GM10847 (cell line): ENCODE results near the gene PAK6.

Experiments used
- POLR2A ChIP-seq: IDR thresholded peaks from 2 replicates; pipeline ENCODE4 v1.6.1; 2011; ENCODE audit not compliant: insufficient read length; ENCODE audit errors: extremely low read depth

The PAK6 gene

DNA sequence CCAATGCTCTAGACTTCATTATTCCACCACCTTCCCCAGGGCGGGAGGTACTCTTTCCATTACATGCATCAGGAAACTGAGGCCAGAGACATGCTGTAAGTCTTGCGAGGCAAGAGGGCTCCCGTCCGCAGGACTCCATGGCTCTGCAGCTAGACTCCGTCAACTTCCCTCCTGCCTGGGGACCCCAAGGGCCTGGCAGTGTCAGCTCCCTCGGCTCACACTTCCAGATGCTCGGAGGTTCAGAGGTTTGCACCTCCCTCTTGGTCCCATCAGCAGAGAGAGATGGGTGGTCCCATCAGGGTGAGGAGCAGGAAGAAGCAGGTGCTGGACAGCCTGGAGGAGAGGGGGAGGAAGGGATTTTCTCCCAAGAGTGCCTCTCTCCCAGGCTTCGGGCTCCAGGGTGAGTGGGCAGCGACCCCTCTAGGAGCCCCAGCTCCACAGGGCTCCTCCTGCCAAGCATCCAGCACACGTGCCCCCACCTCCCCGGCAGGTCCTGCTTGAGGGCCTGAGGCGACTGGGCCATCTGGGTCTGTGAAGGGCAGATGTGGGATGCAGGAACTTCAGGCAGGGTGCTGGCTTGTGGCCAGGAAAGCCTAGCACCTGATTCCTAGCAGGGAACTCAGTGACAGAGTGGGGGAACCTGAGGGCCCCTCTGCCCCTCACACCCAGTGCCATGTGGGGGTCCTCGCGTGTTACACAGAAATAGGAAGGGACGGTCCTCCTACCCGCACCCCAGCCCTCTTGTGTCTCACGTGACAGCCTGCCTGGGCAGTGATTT, 9.3 kb downstream of the PAK6 start:
- TF ChIP-seq POLR2A = no peak

DNA sequence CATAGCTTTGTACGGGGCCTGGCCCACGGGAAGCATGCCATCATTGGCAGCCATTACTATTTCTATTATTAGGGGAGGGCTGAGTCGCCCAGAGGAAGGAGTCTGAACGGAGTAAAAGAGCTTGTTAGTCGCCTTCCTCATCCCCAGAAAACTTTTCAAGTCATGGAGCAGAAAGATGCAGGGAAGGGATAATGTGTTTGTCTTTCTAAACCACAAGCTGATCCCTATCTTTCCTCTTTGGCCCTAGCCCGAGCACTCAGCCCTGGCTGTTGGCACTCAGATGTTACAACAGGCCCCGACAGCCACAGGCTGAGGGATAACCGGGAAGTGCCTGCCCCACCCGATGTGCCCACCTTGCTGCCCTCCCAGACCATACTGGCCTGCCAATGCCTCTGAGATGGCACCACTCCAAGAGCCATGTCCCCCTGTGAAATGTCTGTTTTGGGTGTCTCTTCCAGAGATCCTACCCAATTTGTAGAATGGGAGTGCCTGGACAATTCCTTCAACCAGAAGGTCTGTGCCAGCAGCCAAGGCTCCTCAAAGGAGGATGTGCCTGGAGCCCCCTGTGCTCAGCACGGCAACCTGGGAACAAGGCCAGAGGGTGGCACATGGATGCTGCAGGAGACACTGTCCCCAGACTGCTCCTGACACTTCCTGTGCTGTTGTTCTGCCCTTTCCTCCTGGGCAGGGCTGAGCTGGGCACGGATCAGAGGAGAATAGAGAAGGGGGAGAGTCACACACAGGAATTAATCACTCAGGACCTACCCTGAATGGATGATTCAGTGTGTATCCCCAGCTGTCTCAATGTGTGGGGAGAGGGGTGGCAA, 10.8 kb downstream of the PAK6 start:
- no peak for TF ChIP-seq POLR2A

DNA sequence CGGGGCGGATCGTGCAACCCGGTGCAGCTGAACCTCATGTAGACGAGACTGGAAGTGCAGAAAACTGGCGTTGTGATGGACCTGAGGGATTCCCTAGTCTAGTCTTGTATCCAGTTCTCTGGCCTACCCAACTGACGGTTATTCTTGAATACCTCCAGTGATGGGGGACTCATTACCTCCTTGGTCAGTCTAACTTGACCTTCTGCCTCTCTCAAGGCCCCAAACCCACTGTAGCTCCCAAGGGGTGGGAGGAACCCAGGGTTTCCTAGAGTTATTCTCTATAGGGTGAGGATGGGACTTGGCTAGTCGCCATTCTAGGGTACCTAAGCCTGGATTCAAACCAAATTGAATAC, 11.4 kb downstream of the PAK6 start:
- TF ChIP-seq POLR2A = no peak

DNA sequence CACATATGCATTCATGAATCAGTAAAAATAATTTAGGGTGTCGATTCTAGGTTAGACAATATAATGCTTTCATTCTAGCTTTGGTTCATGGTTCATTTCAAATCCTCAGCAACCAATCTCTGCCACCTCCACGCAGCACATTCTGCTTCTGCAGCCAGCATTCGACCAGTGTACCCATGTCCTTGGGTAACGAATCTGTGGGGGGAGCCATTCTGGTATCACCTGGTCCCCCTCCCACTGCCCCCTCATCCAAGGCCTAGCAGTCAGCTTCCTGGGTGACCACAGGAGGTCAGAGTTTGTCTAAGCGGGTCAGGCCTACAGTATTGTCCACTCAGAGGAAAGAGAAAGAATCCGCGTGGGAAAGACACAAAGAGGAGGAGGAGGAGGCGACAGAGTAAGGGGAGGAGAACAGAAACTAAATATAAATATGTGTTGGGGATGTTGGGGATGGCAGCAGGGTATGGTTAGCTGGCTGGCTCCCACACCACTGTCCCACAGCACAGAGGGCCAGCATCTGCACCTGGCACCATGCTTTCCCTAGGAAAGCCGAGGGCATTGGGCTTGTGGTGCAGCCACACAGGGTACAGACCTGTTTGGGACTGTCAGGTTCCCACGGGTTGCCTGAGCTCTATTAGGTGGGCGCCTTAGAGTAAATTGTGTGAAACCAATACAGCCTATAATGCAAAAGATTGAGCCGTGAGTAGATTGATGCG, 12.1 kb downstream of the PAK6 start:
- TF ChIP-seq POLR2A = no peak

DNA sequence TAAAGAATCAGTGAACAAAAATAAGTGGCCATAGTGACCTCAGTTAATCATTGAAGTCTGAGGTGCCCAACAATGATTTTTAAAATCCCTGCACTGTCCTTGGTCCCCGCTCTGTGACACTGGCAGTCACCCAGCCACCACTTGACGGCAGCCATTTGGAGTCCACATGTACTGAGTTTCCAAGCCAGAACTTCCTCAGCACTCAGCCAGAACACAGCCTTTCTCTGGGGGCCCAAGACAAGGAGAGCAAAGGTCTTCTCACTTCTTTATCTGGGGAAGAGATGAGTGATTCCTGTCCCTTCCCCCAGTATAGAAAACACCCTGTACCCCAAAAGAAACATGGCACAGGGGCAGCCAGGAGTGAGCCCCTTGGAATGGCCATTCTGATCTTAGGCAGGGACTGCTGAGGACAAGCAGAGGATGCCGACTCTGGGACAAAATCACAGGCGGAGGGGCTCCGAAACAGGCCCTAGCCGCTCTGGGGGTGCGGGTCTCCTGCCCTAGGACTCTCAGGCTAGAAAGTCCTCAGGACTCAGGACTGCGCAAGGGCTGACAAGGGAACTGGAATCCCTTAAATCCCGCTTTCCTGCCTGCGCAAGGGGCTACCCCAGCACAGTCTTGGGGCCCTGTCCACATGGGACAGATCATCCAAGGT, 12.8 kb downstream of the PAK6 start:
- TF ChIP-seq POLR2A = no peak

DNA sequence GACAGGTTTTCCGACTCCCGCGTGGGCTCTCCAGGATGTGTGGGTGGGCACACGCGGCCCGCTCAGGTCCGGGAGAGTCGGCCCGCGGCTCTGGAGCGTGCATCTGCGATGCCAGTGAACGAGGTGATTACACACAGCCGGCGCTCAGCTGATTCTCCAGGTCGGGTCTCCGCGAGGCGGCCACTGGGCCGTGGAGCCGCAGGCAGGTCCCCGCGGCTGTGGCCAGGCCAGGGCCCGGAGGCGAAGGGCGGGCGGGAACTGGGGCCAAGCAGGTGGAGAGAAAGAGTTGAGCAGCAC, 13.2 kb downstream of the PAK6 start:
- TF ChIP-seq POLR2A = no peak

DNA sequence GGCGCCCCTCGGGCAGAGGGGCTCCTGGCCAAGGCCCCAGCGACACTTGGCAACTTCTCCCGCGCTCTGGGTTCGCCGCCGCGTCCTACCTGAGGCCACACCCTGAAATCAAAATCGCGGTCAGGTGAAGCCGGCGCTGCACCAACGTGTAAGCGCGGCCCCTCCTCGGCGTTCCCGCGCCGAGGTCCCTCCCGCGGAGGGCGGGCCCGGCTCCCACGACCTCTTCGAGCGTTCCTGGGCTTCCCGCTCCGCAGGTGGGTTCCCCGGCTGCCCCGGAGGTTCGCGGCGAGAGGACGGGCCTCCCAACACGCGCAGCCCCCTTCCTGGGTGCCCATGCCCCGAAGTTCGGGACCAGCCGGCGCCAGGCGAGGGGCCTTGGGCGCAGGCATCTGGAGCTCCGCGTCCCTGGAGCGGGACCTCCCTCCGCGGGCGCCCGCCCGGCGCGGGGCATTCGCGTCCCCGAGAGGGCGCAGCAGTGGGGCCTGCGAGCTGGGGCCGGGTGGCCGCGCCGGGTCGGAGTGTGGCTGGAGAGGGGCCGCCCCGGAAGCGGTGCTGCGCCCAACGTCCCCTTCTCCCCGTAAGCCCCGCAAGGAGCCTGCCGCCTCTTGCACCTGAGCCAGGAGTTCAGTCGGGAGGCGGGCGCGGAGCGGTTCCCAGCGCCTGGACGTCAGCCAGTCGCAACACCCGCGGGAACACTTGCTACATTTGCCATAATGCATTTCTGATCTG, 13.7 kb downstream of the PAK6 start:
- no peak for TF ChIP-seq POLR2A

DNA sequence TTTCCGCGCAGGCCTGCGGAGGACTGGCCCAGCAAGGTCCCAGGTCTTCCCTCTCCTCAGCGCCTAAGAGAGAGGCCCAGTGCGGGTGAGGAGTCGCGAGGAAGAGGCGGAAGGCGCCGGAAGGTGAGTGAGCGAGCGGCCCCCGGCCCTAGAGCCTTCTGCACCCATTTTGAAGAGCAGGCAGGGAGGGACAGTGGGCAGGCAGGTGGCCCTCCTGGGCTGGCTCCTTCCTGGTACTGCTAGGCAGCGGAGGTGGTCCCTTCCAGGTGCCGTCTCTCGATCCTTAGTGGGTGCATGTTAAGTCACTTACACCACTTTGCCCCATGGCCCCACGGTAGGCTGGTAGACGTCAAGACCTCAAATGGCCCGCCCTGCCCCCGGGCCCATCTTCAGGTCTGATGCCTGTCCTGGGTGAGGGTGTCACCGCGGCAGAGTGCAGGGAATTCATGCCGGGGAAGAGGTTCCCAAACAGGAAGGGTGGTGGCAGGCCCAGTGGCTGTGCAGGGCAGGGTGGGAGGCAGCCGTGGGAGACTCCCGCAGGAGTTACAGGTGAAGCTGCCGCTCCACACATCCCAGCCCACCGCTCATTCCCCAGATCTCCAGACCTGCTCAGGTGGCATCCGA, 14.4 kb downstream of the PAK6 start:
- TF ChIP-seq POLR2A = no peak

DNA sequence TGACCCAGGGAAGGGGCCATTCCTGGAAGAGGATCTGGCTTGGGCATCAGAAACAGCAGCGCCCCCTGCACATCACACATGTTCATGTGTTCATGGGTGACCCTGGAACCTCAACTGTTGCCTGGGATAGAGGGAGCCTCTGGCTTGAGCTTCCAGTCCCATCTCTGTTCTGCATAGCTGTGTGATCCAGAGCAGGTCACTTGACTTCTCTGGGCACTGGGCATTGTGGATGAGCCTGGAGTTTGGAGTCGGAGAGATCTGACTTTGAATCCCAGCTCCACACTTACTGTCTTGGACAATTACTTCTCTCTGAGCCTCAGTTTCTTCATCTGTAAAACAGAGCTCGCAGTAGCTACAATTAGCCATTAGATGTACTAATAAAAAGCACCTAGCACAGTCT, 15.6 kb downstream of the PAK6 start:
- TF ChIP-seq POLR2A = no peak

DNA sequence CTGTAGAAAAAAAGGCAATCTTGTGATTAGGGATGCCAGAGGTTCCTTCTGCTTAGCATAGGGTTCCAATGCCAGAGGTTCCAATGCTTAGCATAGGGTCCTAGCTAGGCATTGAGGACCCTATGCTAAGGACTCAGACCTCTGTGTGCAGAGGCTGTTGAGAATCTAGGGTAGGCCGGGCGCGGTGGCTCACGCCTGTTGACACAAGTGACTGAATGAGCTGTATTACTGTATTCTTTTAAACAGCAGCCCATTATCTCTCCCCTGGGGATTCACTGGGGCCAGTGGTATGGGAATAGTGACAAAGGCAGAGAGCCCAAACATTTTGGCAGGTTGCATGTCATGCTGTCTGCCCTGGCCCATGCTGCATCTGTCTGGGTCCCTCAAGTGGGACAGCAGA, 16.2 kb downstream of the PAK6 start:
- no peak for TF ChIP-seq POLR2A

DNA sequence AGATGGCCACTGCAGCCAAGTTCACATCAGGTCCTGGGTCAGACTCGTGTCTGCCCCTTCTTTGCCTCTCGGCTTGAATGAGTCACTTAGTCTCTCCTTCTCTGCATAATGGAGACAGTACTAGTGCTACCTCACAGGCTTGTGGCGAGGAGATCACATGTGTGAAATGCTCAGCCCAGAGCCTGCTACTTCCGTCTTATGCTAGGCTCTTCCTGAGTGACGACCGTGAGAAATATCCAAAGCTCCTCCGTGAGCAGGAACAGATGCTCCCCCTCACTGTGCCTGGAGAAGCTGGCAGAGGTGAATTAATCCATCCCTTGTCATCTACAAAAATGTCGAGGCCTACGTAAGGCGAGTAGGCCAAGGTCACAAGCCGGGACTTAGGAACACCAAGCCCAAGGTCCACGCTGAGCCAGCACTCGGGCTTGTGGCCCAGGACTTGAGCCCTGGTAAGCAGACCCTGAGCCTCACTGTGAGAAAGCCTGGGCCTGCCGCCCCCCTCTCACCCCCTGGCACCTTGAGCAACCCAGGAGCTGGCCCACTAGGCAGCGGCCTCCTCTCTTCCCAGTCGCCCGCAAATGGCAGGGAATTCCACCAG, 17.9 kb downstream of the PAK6 start:
- TF ChIP-seq POLR2A = no peak

DNA sequence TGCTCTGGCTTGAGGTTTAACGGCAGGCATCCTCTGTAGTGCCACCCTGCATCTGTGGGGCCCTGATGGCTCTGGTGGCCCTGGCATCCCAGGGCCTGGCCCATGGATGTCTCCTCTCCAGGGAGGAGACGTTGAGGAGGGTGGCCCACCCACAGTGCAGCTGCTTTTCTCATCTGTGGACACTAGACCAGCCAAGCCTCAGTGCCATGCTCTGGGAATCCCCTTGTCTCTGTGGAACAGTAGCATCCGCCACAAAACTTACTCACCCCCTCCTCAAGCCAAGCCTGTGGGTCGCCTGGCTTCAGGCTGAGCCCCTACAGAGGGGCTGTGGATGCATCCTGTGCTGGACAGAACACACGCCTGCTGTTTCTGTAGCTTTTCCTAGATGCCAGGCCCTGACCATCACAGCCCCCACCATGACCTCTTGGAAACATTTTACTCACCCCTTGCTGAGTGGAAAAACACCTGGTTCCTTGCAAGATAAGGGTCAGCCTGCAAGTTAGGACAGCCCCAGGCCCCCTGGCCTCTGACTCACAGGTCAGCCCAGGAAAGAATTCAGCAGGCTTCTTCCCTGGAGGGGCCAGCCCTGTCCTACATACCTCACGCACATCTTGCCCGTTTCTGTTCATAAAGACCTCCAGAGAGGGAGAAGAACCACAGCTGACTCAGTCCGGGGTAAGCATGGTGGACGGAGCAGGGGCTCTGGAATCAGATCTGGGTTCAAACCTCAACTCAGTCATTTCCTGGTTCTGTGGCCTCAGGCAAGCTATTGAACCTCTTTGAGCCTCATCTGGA, 19.0 kb downstream of the PAK6 start:
- no peak for TF ChIP-seq POLR2A

DNA sequence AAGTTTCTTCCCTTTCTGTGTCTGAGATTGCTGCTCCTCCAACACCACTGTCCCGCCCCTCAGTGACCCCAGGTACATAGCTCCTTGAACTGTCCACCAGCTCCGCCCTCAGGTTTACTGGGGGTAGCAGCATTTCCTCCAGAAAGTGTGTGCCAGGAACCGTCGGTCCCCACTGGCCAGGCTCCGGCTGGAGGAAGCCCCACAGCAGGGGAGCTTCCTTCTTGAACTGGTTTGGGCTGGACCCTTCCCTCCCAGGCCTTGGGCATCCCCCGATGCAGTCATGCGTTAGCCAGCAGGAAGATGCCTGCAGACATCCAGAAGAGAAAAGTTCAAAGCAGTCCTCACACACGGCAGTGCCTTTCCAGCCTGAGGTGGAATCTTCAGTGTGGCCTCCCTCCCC, 19.7 kb downstream of the PAK6 start:
- no peak for TF ChIP-seq POLR2A

DNA sequence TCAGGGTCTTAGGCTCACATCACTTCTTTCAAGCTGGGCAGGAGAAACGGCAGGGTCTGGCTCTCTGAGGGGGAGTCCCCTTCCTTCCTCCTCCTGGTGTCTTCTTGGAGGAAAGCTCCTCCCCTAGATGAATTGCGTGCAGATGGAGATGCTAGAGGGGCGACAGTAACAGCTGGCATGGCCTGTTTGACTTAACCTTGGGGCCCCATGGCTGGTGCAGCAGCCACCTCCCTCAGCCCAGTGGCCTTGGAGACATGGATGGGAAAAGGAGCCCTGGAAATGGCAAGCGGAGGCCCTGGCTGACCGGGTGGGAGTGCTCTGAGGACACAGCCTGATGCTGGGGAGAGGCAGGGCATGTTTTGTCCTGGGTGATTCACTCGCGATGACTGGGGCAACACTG, 20.2 kb downstream of the PAK6 start:
- TF ChIP-seq POLR2A = no peak
